K562 (cell line): Measurements from ENCODE around the gene ATXN1. TPM values are rescaled to one million over a fixed set of nuclear protein-coding genes. Genes with fewer than 3 reads are reported as not detected.

Experiments used
- ASH1L ChIP-seq: fragments of 450-650 bp; IDR thresholded peaks from 2 replicates; pipeline ENCODE4 v1.6.1; 2018; ENCODE audit warnings: borderline replicate concordance, mild to moderate bottlenecking, low read depth; ENCODE audit not compliant: partially characterized antibody
- BCLAF1 ChIP-seq, 2 experiments: fragments of 450-650 bp in 1 of 2; IDR thresholded peaks; 2 replicates each; pipeline ENCODE4 v1.6.1; 2011 to 2017; ENCODE audit warnings: low read depth in 2 of 2, antibody characterized with exemption in 1 of 2, borderline replicate concordance in 1 of 2, low read length in 1 of 2, mild to moderate bottlenecking in 1 of 2, mixed read lengths in 1 of 2; ENCODE audit not compliant: control insufficient read depth in 1 of 2
- CBFA2T2 ChIP-seq: fragments of 450-650 bp; conservative IDR thresholded peaks from 2 replicates; pipeline ENCODE4 v1.6.1; 2017; ENCODE audit warnings: mild to moderate bottlenecking
- DLX4 ChIP-seq: fragments of 250-450 bp; sonication (Bioruptor Pico); IDR thresholded peaks from 2 replicates; pipeline ENCODE4 v1.6.1; 2021; ENCODE audit warnings: mild to moderate bottlenecking
- ELF1 ChIP-seq: fragments of 200-800 bp; sonication (Bioruptor generic); IDR thresholded peaks from 2 replicates; pipeline ENCODE4 v1.6.1; 2016; ENCODE audit warnings: missing genetic modification characterization, missing compliant biosample characterization
- ETV1 ChIP-seq: fragments of 450-650 bp; conservative IDR thresholded peaks from 2 replicates; pipeline ENCODE4 v1.6.1; 2016; ENCODE audit warnings: missing genetic modification characterization, control low read depth, low read depth, missing compliant biosample characterization
- FOXK2 ChIP-seq, 2 experiments: fragments of 450-650 bp; IDR thresholded peaks in 1 of 2; conservative IDR thresholded peaks in 1 of 2; 2 replicates each; pipeline ENCODE4 v1.6.1; 2016; ENCODE audit warnings: low read depth in 2 of 2, mild to moderate bottlenecking in 1 of 2
- HDAC3 ChIP-seq: fragments of 450-650 bp; IDR thresholded peaks from 2 replicates; pipeline ENCODE4 v1.6.1; 2018; ENCODE audit warnings: borderline replicate concordance, mild to moderate bottlenecking, moderate library complexity; ENCODE audit not compliant: partially characterized antibody
- HDAC6 ChIP-seq: IDR thresholded peaks from 2 replicates; pipeline ENCODE4 v1.6.1; 2012; ENCODE audit warnings: low read depth, mild to moderate bottlenecking, control low read depth, inconsistent platforms, low read length, moderate library complexity
- HES1 ChIP-seq: fragments of 450-650 bp; IDR thresholded peaks from 2 replicates; pipeline ENCODE4 v1.6.1; 2016; ENCODE audit warnings: low read depth, mild to moderate bottlenecking, moderate library complexity
- HNRNPH1 ChIP-seq: fragments of 200-400 bp; formaldehyde crosslinking; optimal IDR thresholded peaks from 2 replicates; pipeline ENCODE3; 2017; ENCODE audit warnings: low read depth, mild to moderate bottlenecking, low read length, moderate library complexity
- LARP7 ChIP-seq: fragments of 450-650 bp; IDR thresholded peaks from 2 replicates; pipeline ENCODE4 v1.6.1; 2016
- MAZ ChIP-seq, 2 experiments: fragments of 450-650 bp in 1 of 2; sonication (generic) in 1 of 2; formaldehyde crosslinking; IDR thresholded peaks in 1 of 2; conservative IDR thresholded peaks in 1 of 2; 2 replicates each; pipeline versions ENCODE4 v1.4.0 to v1.5.0; 2020; ENCODE audit warnings: mild to moderate bottlenecking in 1 of 2, missing genetic modification reagents in 1 of 2
- MXI1 ChIP-seq: IDR thresholded peaks from 2 replicates; pipeline ENCODE4 v1.6.1; 2011; ENCODE audit warnings: low read depth, mild to moderate bottlenecking, improper control_type of control experiment, low read length
- MYC ChIP-seq, 2 experiments: fragments of 250-450 bp in 1 of 2; sonication (Bioruptor Pico) in 1 of 2; IDR thresholded peaks; 2 replicates each; pipeline versions ENCODE4 v1.5.1 to v1.6.1; 2012 to 2021; ENCODE audit warnings: low read depth in 2 of 2, borderline replicate concordance in 1 of 2, improper control_type of control experiment in 1 of 2, low read length in 1 of 2, mild to moderate bottlenecking in 1 of 2, moderate library complexity in 1 of 2
- SUPT5H ChIP-seq: fragments of 450-650 bp; IDR thresholded peaks from 2 replicates; pipeline ENCODE4 v1.6.1; 2016
- TAF1 ChIP-seq: IDR thresholded peaks from 2 replicates; pipeline ENCODE4 v1.6.1; 2011; ENCODE audit warnings: mild to moderate bottlenecking, low read length, moderate library complexity; ENCODE audit not compliant: insufficient read depth, control insufficient read depth, severe bottlenecking; ENCODE audit errors: extremely low read depth
- TRIM24 ChIP-seq, 2 experiments: fragments of 450-650 bp; IDR thresholded peaks; 2 replicates each; pipeline ENCODE4 v1.6.1; 2016
- ZNF143 ChIP-seq: sonication (generic); formaldehyde crosslinking; IDR thresholded peaks from 2 replicates; pipeline ENCODE4 v1.9.0; 2022; ENCODE audit warnings: mild to moderate bottlenecking, missing genetic modification reagents
- ZNF324 ChIP-seq: fragments of 250-450 bp; sonication (Bioruptor Pico); IDR thresholded peaks from 2 replicates; pipeline ENCODE4 v1.4.0; 2020; ENCODE audit warnings: mild to moderate bottlenecking
- ZNF584 ChIP-seq: fragments of 200-800 bp; sonication (Bioruptor generic); IDR thresholded peaks from 2 replicates; pipeline ENCODE4 v1.6.1; 2016; ENCODE audit warnings: low read depth, mild to moderate bottlenecking, missing genetic modification characterization, missing compliant biosample characterization
- ZNF76 ChIP-seq: fragments of 250-450 bp; sonication (Bioruptor Pico); IDR thresholded peaks from 2 replicates; pipeline ENCODE4 v1.4.0; 2020; ENCODE audit warnings: mild to moderate bottlenecking, moderate library complexity, borderline replicate concordance
- polyA plus RNA-seq, 8 experiments: library from polyadenylated mRNA; depleted of rRNA in 4 of 8; stranded (reverse) in 5 of 8; unstranded in 3 of 8; fragments of >200 nt; fragmentation: Nextera tagmentation in 2 of 8; fragmentation: Illumina TruSeq in 1 of 8; extraction: Ambion mirVana in 2 of 8; extraction: Trizol in 1 of 8; gene quantifications; 2 replicates each; pipeline versions ENCODE4 v1.2.1 to v1.2.3, GENCODE V29; 2011 to 2014; ENCODE audit warnings: inconsistent platforms in 1 of 8, missing spikeins in 1 of 8
- total RNA-seq, 7 experiments: library from RNA; depleted of rRNA in 6 of 7; stranded (reverse); fragments of >200 nt in 6 of 7; fragmentation: Illumina TruSeq in 2 of 7; extraction: Trizol in 2 of 7; gene quantifications; 2 replicates each; pipeline versions ENCODE4 v1.2.1 to v1.2.3, GENCODE V29; 2011 to 2021; ENCODE audit warnings: low replicate concordance in 1 of 7

The ATXN1 gene
- total and polyA plus RNA-seq, 9 of the 15 experiments (the other 6 are each of a cell fraction or from before 2014, with no cell fraction given) = under 0.01 to 1.2 (median 0.58) TPM

GRCh38 chr6:16277101-16277981 lies 483.9 kb downstream of the ATXN1 start (continued):
- TF ChIP-seq DLX4 (CRISPR knock-in tag) = no peak
- TF ChIP-seq ASH1L = no peak
- TF ChIP-seq ZNF76 (CRISPR knock-in tag) = no peak
- TF ChIP-seq ETV1 (tag) = peak; percentile 56; the same call in 1 of the 2 replicates
- TF ChIP-seq HNRNPH1 = no peak
- no peak for TF ChIP-seq HDAC3
- no peak for TF ChIP-seq ZNF324 (CRISPR knock-in tag)
- TF ChIP-seq HES1 = no peak
- peak; percentile 94 to 100 for TF ChIP-seq MAZ (CRISPR knock-in tag; conservative IDR thresholded peaks at IDR 0.05 in 1 of 2, IDR thresholded peaks at IDR 0.05 in 1 of 2)
- TF ChIP-seq LARP7 = no peak
- TF ChIP-seq TAF1 = no peak
- no peak; the same call in 1 of the 2 replicates for TF ChIP-seq ZNF143
- no peak for TF ChIP-seq SUPT5H
- TF ChIP-seq TRIM24 (IDR thresholded peaks at IDR 0.05) = no peak
- no peak for TF ChIP-seq HDAC6
- peak; percentile 54; the same call in 1 of the 2 replicates for TF ChIP-seq MYC (IDR thresholded peaks at IDR 0.05; ENCODE audit: low read depth, low read length)
- TF ChIP-seq MYC (CRISPR knock-in tag; IDR thresholded peaks at IDR 0.05; ENCODE audit: borderline replicate concordance, low read depth) = no peak
- no peak for TF ChIP-seq ELF1 (tag)
- TF ChIP-seq MXI1 = no peak
- TF ChIP-seq CBFA2T2 = no peak
- TF ChIP-seq ZNF584 (CRISPR knock-in tag) = no peak
- no peak for TF ChIP-seq BCLAF1 (IDR thresholded peaks at IDR 0.05; ENCODE audit: borderline replicate concordance in 1 of 2, control insufficient read depth in 1 of 2, low read depth in 2 of 2, low read length in 1 of 2)
- TF ChIP-seq FOXK2 (conservative IDR thresholded peaks at IDR 0.05 in 1 of 2, IDR thresholded peaks at IDR 0.05 in 1 of 2; ENCODE audit: low read depth in 2 of 2) = peak; percentile 27 to 62; a peak in 2 of 4 replicates
